GM12801 (cell line): ENCODE results near the gene AFG1L.

Experiments used
- TF ChIP-seq, protein P1 (sequence below): IDR thresholded peaks from one replicate; pipeline ENCODE4 v1.5.1; 2011; ENCODE audit warnings: control low read depth; ENCODE audit not compliant: insufficient read length; ENCODE audit errors: extremely low read depth

Gene AFG1L

DNA sequence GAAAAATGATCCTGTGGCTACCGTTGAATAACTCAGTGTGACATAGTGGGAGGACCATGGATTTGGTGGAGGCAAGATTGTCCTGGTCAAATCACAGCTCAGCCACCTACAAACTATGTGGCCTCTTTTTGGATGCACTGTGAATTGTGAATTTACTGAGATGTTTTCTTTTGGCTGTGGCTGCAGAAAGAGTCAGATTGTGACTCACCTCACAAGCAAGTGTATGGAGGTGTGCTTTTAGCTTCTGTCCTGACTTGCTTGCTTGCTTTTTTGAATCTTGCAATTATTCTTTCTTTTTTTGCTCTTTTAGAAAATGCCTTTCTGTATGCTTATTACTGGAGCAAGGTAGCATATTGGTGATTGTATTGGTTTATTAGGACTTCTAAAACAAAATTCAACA is 143.0 kb downstream of the AFG1L start:
- TF ChIP-seq, protein P1, sequence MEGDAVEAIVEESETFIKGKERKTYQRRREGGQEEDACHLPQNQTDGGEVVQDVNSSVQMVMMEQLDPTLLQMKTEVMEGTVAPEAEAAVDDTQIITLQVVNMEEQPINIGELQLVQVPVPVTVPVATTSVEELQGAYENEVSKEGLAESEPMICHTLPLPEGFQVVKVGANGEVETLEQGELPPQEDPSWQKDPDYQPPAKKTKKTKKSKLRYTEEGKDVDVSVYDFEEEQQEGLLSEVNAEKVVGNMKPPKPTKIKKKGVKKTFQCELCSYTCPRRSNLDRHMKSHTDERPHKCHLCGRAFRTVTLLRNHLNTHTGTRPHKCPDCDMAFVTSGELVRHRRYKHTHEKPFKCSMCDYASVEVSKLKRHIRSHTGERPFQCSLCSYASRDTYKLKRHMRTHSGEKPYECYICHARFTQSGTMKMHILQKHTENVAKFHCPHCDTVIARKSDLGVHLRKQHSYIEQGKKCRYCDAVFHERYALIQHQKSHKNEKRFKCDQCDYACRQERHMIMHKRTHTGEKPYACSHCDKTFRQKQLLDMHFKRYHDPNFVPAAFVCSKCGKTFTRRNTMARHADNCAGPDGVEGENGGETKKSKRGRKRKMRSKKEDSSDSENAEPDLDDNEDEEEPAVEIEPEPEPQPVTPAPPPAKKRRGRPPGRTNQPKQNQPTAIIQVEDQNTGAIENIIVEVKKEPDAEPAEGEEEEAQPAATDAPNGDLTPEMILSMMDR, result no peak

GRCh38 chr6:108438918-108439317 is 144.1 kb downstream of the AFG1L start:
- TF ChIP-seq, protein P1, result no peak

DNA sequence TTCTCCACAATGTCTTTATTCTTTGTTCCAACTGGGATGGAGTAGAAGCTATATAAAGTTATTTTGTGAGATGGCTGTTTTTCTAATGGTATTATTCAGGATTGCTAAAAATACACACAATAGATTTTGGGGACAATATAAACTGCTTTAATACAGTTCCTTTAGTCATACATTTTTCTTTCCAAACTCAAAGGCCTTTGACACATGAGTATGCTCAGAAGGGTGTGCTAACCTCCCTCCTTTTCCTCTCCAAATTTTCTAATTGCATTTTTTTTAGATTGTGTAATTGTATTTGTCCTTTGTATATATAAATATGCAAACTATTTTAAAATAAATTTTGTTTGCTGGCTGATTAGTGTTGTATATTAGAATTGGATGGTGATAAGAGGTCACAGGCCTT is 146.3 kb downstream of the AFG1L start:
- TF ChIP-seq, protein P1, result no peak

- TF ChIP-seq, protein P1, result no peak
Measured at GRCh38 chr6:108442770-108443520, 148.1 kb downstream of the AFG1L start.

DNA sequence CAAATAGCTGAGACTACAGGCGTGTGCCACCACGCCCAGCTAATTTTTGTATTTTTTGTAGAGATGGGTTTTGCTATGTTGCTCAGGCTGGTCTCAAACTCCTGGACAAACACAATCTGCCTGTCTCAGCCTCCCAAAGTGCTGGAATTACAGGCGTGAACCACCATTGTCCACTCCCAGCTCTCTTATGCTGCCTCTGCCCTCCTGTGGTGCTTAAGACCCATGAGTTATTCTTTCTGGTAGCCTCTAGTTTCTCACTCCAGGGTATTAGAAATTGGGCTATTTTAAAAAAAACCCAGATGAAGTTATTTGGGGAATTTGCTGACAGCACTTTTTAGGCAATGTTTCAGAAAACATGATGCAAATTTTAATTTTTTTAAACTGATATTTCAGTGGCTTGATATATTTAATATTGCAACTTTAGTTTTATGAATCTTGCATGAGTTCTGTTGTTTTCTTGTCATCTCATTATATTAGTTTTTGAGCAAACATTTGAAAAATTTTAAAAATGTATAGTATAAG is 151.8 kb downstream of the AFG1L start:
- TF ChIP-seq, protein P1, result no peak

- TF ChIP-seq, protein P1, result no peak
Measured at GRCh38 chr6:108448481-108448880, 153.6 kb downstream of the AFG1L start.

- TF ChIP-seq, protein P1, result no peak
Measured at GRCh38 chr6:108451816-108452215, 157.0 kb downstream of the AFG1L start.
